Posterior cingulate gyrus (tissue), 11 donors: ENCODE data around the gene AKR1C8.
"Not testable (repeated sequence)": the region's sequence is repeated elsewhere in the genome, so short reads cannot be mapped to it uniquely, and the experiment has no call there.

Experiments used
- DNase-seq, 10 donors: peaks; one replicate each; pipeline versions ENCODE4 v3.0.0 to v3.0.0-alpha.2; 2020 to 2021; ENCODE audit warnings: mixed read lengths in 3 of 10
- intact Hi-C: fragments of 100-400 bp; cut with DNase I; formaldehyde crosslinking; loops from one replicate; pipeline ENCODE4 v1.15.1; 2023

AKR1C8 gene

GRCh38 chr10:5184987-5185775 lies at the start of gene AKR1C8:
AKR1C8 (minus strand) TSS chr10:5185150; CDS start chr10:5185104, 46 bp downstream.
- intact Hi-C loops = no loop called here
- no peak for DNase-seq

GRCh38 chr10:5234106-5234860 lies 49.3 kb upstream of the AKR1C8 start:
- peak in 1 of 10 donors; percentile 56 for DNase-seq
- intact Hi-C loops = no loop called here

GRCh38 chr10:5233324-5233723 lies 48.4 kb upstream of the AKR1C8 start:
- intact Hi-C loops = no loop called here
- no peak for DNase-seq

GRCh38 chr10:5229019-5229418 lies 44.1 kb upstream of the AKR1C8 start:
- peak in 2 of 10 donors; percentile 49 to 60 for DNase-seq
- intact Hi-C loops = no loop called here

- intact Hi-C loops, DNase-seq: not testable (repeated sequence)
These were observed 38.0 kb upstream of the AKR1C8 start for GRCh38 chr10:5222942-5223341.

- intact Hi-C loops = no loop called here
- no peak for DNase-seq
These were observed 34.3 kb upstream of the AKR1C8 start for GRCh38 chr10:5219262-5219661.

- DNase-seq = no peak
- intact Hi-C loops = no loop called here
These were observed 31.9 kb upstream of the AKR1C8 start for GRCh38 chr10:5216801-5217200.

GRCh38 chr10:5211696-5212536 lies 27.0 kb upstream of the AKR1C8 start:
- intact Hi-C loops = no loop called here
- no peak for DNase-seq

- intact Hi-C loops = not testable (repeated sequence)
- DNase-seq = peak in 1 of 10 donors; percentile 65
These were observed 25.3 kb upstream of the AKR1C8 start for GRCh38 chr10:5210261-5210660.

GRCh38 chr10:5209776-5210175 lies 24.8 kb upstream of the AKR1C8 start:
- DNase-seq, intact Hi-C loops: not testable (repeated sequence)

GRCh38 chr10:5206799-5207198 lies 21.8 kb upstream of the AKR1C8 start:
- intact Hi-C loops = no loop called here
- no peak for DNase-seq

- intact Hi-C loops = no loop called here
- no peak for DNase-seq
These were observed 14.4 kb upstream of the AKR1C8 start for GRCh38 chr10:5199398-5199797.

- no peak for DNase-seq
- intact Hi-C loops = no loop called here
These were observed 13.4 kb upstream of the AKR1C8 start for GRCh38 chr10:5198386-5198785.

- intact Hi-C loops = no loop called here
- no peak for DNase-seq
These were observed 11.8 kb upstream of the AKR1C8 start, which contains the start of gene AKR1C4 for GRCh38 chr10:5196702-5197113. AKR1C4 (plus strand) TSS chr10:5196837; CDS start chr10:5196868, 31 bp downstream.

GRCh38 chr10:5195727-5196374 lies 10.9 kb upstream of the AKR1C8 start:
- peak in 1 of 10 donors; percentile 24 for DNase-seq
- intact Hi-C loops = no loop called here

GRCh38 chr10:5194431-5194830 lies 9.5 kb upstream of the AKR1C8 start:
- intact Hi-C loops = no loop called here
- DNase-seq = no peak

GRCh38 chr10:5188358-5188757 lies 3.4 kb upstream of the AKR1C8 start:
- intact Hi-C loops = no loop called here
- DNase-seq = peak in 1 of 10 donors; percentile 17

GRCh38 chr10:5187867-5188266 lies 2.9 kb upstream of the AKR1C8 start:
- no peak for DNase-seq
- intact Hi-C loops = no loop called here

- DNase-seq = no peak
- intact Hi-C loops = no loop called here
These were observed 1.0 kb downstream of the AKR1C8 start for GRCh38 chr10:5183923-5184322.

- intact Hi-C loops, DNase-seq: not testable (repeated sequence)
These were observed 4.4 kb downstream of the AKR1C8 start for GRCh38 chr10:5180503-5180902.
